ENCODE data around the gene TMEM120B.

DNA sequence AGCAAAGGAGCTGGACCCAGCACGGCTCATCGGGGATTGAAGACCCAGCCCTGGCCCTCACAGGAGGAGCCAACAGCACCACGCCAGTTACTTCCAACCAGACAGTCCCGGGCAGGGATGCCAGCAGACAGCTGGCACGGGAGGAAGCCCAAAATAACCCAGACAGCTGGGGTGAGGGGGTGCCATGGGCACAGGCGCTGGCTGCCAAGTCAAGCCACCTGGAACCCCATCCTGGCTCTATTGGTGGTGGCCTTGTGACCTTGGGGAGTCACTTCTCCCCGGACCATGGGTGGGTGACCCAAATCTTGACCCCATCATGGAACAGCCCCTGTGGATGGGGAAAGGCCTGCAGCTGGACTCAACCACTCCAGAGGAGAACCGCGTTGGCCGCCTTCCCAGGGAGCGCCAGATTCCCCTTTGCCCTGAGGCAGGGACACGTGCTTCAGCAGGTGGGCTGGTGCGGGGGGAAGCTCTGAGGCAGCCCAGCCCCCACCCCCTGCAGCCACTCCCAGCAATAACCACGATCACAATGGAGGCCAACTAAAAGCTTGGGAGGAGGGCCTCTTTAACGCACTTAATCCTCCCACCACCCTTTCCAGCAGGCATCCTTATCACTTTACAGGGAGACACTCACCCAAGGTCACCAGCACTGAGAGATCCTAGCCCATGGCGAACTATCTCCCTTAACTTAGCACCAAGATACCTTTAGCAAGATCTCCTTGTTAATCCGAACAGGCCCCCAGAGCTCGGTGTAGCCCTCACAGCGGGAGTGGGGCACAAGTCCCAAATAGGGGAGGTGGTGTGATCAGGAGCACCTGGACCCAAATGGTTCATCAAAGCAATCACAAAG, 85.6 kb downstream of the TMEM120B start:
- TF ChIP-seq CTCF (conservative IDR thresholded peaks at IDR 0.05; ENCODE audit: low read length) (no peak), EZH2phosphoT487 (IDR thresholded peaks at IDR 0.05; ENCODE audit: borderline replicate concordance, low read depth, low read length) (no peak)

Data from OCI-LY7 (cell line).